PC-3 (cell line): ENCODE measurements around the gene RET. TPM values are rescaled to one million over a fixed set of nuclear protein-coding genes. Genes with fewer than 3 reads are reported as not detected.

Experiments
- ATAC-seq: fragments of 200-7000 bp; cut with Tn5 transposase; 2 replicates; pipeline ENCODE4 v1.9.1; 2020; ENCODE audit warnings: mild to moderate bottlenecking, moderate library complexity
- BruUV-seq: library from RNA; stranded (reverse); fragments of 400-500 nt; replicated peaks from 2 replicates; lab custom pipeline; 2021; lab: Mats Ljungman, UMichigan
- CTCF ChIA-PET: fragments of 300-600 bp; sonication (Branson Sonifier 250); formaldehyde crosslinking; loops from one replicate; lab custom pipeline; 2022; ENCODE audit warnings: antibody characterized with exemption; lab: Charles Lee
- POLR2A ChIA-PET: fragments of 300-600 bp; sonication (Branson Sonifier 250); formaldehyde crosslinking; loops from one replicate; lab custom pipeline; 2022; ENCODE audit warnings: antibody characterized with exemption; ENCODE audit not compliant: unreplicated experiment; lab: Charles Lee
- DNase-seq: peaks from one replicate; pipeline ENCODE4 v3.0.0-alpha.2; 2015
- H2AFZ ChIP-seq: fragments of 300-600 bp; sonication (generic); 2 replicates; pipeline ENCODE4 v1.6.0; 2016; ENCODE audit warnings: antibody characterized with exemption, low read length
- H3F3A ChIP-seq: fragments of 300-600 bp; sonication (generic); one replicate; pipeline ENCODE4 v1.6.0; 2017; ENCODE audit warnings: antibody characterized with exemption, low read length, control low read depth, mild to moderate bottlenecking; ENCODE audit not compliant: unreplicated experiment
- H3K27ac ChIP-seq: fragments of 300-600 bp; sonication (generic); 2 replicates; pipeline ENCODE4 v1.5.1; 2016; ENCODE audit warnings: mild to moderate bottlenecking, low read length
- H3K27me3 ChIP-seq: fragments of 300-600 bp; sonication (generic); 2 replicates; pipeline ENCODE4 v1.6.1; 2016; ENCODE audit warnings: low read length, mixed read lengths
- H3K36me3 ChIP-seq: fragments of 300-600 bp; sonication (generic); 2 replicates; pipeline ENCODE4 v1.6.1; 2016; ENCODE audit warnings: low read depth, mixed run types, low read length, mixed read lengths
- H3K4me1 ChIP-seq: fragments of 300-600 bp; sonication (generic); 2 replicates; pipeline ENCODE4 v1.5.1; 2016; ENCODE audit warnings: low read length; ENCODE audit not compliant: insufficient read depth
- H3K4me2 ChIP-seq: fragments of 300-600 bp; sonication (generic); 2 replicates; pipeline ENCODE4 v1.6.0; 2016; ENCODE audit warnings: low read length
- H3K4me3 ChIP-seq: fragments of 300-600 bp; sonication (generic); 2 replicates; pipeline ENCODE4 v1.5.1; 2016; ENCODE audit warnings: mild to moderate bottlenecking, low read length, mixed read lengths
- H3K79me2 ChIP-seq: fragments of 300-600 bp; sonication (generic); 2 replicates; pipeline ENCODE4 v1.6.1; 2017; ENCODE audit warnings: low read length, mixed read lengths
- H3K9ac ChIP-seq: fragments of 300-600 bp; sonication (generic); 2 replicates; pipeline ENCODE4 v1.6.0; 2016; ENCODE audit warnings: mild to moderate bottlenecking, low read length
- H3K9me2 ChIP-seq: fragments of 300-600 bp; sonication (generic); replicated peaks from 2 replicates; pipeline ENCODE4 v1.6.1; 2016; ENCODE audit warnings: mixed run types, low read length, mixed read lengths
- H3K9me3 ChIP-seq: fragments of 300-600 bp; sonication (generic); 2 replicates; pipeline ENCODE4 v1.6.1; 2016; ENCODE audit warnings: low read length, mixed read lengths
- H4K20me1 ChIP-seq: fragments of 300-600 bp; sonication (generic); 2 replicates; pipeline ENCODE4 v1.6.1; 2016; ENCODE audit warnings: low read length, mixed read lengths
- CTCF ChIP-seq: fragments of 300-600 bp; sonication (generic); conservative IDR thresholded peaks from 2 replicates; pipeline ENCODE4 v1.5.1; 2017; ENCODE audit warnings: antibody characterized with exemption, low read depth, mild to moderate bottlenecking, low read length
- EZH2 ChIP-seq: fragments of 300-600 bp; sonication (generic); IDR thresholded peaks from one replicate; pipeline ENCODE4 v1.6.1; 2017; ENCODE audit warnings: antibody characterized with exemption, mild to moderate bottlenecking, low read length; ENCODE audit not compliant: unreplicated experiment
- EZH2phosphoT487 ChIP-seq: fragments of 300-600 bp; sonication (generic); IDR thresholded peaks from 2 replicates; pipeline ENCODE4 v1.6.1; 2018; ENCODE audit warnings: mild to moderate bottlenecking, antibody characterized with exemption, low read length, borderline replicate concordance
- intact Hi-C: fragments of 100-400 bp; cut with micrococcal nuclease; formaldehyde crosslinking; loops from 2 replicates; pipeline ENCODE4 v1.9.0; 2023
- total RNA-seq: library from RNA; depleted of rRNA; stranded (reverse); fragments of >200 nt; gene quantifications from 2 replicates; pipeline ENCODE4 v1.2.3, GENCODE V29; 2014

Gene RET
- total RNA-seq, 1 experiment from 2014 or later, result not detected

GRCh38 chr10:43166207-43166879, 89.5 kb downstream of the RET start:
- Histone ChIP-seq H2AFZ (no peak overlapping the region), H3K9ac (no peak overlapping the region), H3K79me2 (no peaks in the 10 kb centered on the region), H3F3A (no peaks in the 10 kb centered on the region), H3K9me2 (no peaks in the 10 kb centered on the region), H3K27ac (no peak overlapping the region), H3K36me3 (no peaks in the 10 kb centered on the region), H3K4me1 (peaks cover 8% of the 10 kb centered on the region; the same call in 1 of the 2 replicates), H3K4me2 (no peak overlapping the region), H4K20me1 (no peaks in the 10 kb centered on the region), H3K27me3 (no peaks in the 10 kb centered on the region), H3K9me3 (no peaks in the 10 kb centered on the region), H3K4me3 (no peak overlapping the region)
- peak; percentile 16 for DNase-seq
- peak; percentile 48 for ATAC-seq
- TF ChIP-seq EZH2phosphoT487, result no peak
- no peak for TF ChIP-seq EZH2
- TF ChIP-seq CTCF, result no peak
- intact Hi-C loops, result no loop called here
- no TSS peak for BruUV-seq
- ChIA-PET POLR2A (no interaction called here), CTCF (no interaction called here)

- Histone ChIP-seq H3K9ac (no peak overlapping the region), H3K9me3 (no peaks in the 10 kb centered on the region), H3K4me1 (peaks cover 8% of the 10 kb centered on the region; the same call in 1 of the 2 replicates), H3F3A (no peaks in the 10 kb centered on the region), H3K4me2 (no peak overlapping the region), H3K4me3 (no peak overlapping the region), H2AFZ (no peak overlapping the region), H3K27ac (no peak overlapping the region), H3K27me3 (no peaks in the 10 kb centered on the region), H3K79me2 (no peaks in the 10 kb centered on the region), H3K9me2 (no peaks in the 10 kb centered on the region), H3K36me3 (no peaks in the 10 kb centered on the region), H4K20me1 (no peaks in the 10 kb centered on the region)
- intact Hi-C loops, result no loop called here
- ATAC-seq, result no peak
- no TSS peak for BruUV-seq
- no peak for DNase-seq
- POLR2A ChIA-PET, result no interaction called here
- TF ChIP-seq EZH2phosphoT487, result no peak
- no peak for TF ChIP-seq CTCF
- no peak for TF ChIP-seq EZH2
- CTCF ChIA-PET, result no interaction called here
Observed at GRCh38 chr10:43166880-43167497, 90.1 kb downstream of the RET start.

- Histone ChIP-seq H3K79me2 (no peaks in the 10 kb centered on the region), H3K9me2 (no peaks in the 10 kb centered on the region), H3K4me3 (no peak overlapping the region), H3K36me3 (no peaks in the 10 kb centered on the region), H3F3A (no peaks in the 10 kb centered on the region), H3K9ac (no peak overlapping the region), H2AFZ (no peak overlapping the region), H3K27ac (no peak overlapping the region), H4K20me1 (no peaks in the 10 kb centered on the region), H3K4me1 (peaks cover 8% of the 10 kb centered on the region; the same call in 1 of the 2 replicates), H3K9me3 (no peaks in the 10 kb centered on the region), H3K27me3 (no peaks in the 10 kb centered on the region), H3K4me2 (no peak overlapping the region)
- no TSS peak for BruUV-seq
- POLR2A ChIA-PET, result no interaction called here
- intact Hi-C loops, result no loop called here
- ATAC-seq (no peak), DNase-seq (no peak)
- no peak for TF ChIP-seq CTCF
- CTCF ChIA-PET, result no interaction called here
Observed at GRCh38 chr10:43167498-43167889, 90.6 kb downstream of the RET start.
